ENCODE results near the gene ZC3H4. TPM values are rescaled to one million over a fixed set of nuclear protein-coding genes. Genes with fewer than 3 reads are reported as not detected.

ZC3H4 gene
- total RNA-seq, 6 experiments from 2014 or later = 43.9 to 66.1 (median 55.2) TPM

GRCh38 chr19:47070756-47071155 lies 42.8 kb downstream of the ZC3H4 start:
- Mint-ChIP-seq H3K4me3 (no peak overlapping the region), H3K4me1 (ENCODE audit: low read depth) (no peaks in the 10 kb centered on the region), H3K27me3 (ENCODE audit: insufficient read depth) (no peaks in the 10 kb centered on the region; the same call in none of the 2 replicates), H3K36me3 (ENCODE audit: low read depth) (peaks cover 31% of the 10 kb centered on the region; the same call in 1 of the 2 replicates), H3K27ac (no peak overlapping the region), H3K9me3 (no peaks in the 10 kb centered on the region)
- TF ChIP-seq CTCF (IDR thresholded peaks at IDR 0.05) = no peak
- DNase-seq = no peak

DNA sequence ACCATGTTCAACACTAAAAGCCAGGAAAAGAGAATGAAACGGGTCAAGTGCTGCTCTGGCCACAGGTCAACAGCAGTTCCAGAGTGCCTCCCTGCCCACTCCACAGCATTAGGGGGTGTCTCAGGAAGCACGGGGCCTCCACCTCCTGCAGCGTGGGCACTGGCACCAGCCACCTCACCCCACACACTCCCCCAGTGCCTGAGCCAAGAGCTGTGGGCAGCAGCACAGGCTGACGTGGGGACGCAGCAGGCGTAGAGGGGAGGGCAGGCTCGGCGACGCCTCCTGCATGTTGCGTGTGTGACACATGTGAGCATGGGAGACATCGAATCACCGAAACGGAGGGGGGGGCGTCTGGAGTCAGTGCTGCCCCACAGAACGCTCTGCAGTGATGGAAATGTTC lies 43.8 kb downstream of the ZC3H4 start:
- no peak for TF ChIP-seq CTCF (IDR thresholded peaks at IDR 0.05)
- Mint-ChIP-seq H3K27ac (no peak overlapping the region), H3K9me3 (no peaks in the 10 kb centered on the region), H3K4me1 (ENCODE audit: low read depth) (no peaks in the 10 kb centered on the region), H3K27me3 (ENCODE audit: insufficient read depth) (no peaks in the 10 kb centered on the region; the same call in none of the 2 replicates), H3K4me3 (no peak overlapping the region), H3K36me3 (ENCODE audit: low read depth) (peaks cover 25% of the 10 kb centered on the region; the same call in 1 of the 2 replicates)
- no peak for DNase-seq

DNA sequence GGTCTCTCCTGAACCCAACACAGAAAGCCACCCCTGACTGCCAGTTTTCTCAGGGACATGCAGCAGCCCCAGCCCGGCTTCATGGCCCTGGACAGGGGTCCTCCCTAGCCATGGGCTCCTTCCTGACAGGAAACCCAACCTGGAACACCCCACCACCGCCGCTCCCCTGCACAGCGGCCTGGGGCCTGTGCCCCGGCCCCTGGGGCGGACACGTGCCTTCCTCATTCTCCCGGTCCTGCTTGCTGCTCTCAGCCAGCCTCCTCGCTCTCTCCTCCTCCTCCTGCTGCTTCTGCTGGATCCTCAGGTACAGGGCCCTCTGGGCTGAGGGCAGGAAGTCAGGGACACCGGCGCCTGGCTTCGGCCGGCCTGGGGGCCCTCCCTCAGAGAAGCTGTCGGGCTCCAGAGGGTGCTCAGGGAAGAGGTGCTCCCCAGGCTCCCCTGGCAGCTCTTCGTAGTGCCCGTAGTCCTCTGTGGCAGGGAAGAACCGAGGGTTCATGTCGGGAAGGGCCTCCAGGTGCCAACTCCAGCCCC lies 44.6 kb downstream of the ZC3H4 start:
- H3K4me1 Mint-ChIP-seq (ENCODE audit: low read depth) = no peaks in the 10 kb centered on the region
- H3K27ac Mint-ChIP-seq = no peak overlapping the region
- no peak for DNase-seq
- TF ChIP-seq CTCF (IDR thresholded peaks at IDR 0.05) = no peak
- no peaks in the 10 kb centered on the region for H3K9me3 Mint-ChIP-seq
- H3K4me3 Mint-ChIP-seq = no peak overlapping the region
- peaks cover 25% of the 10 kb centered on the region; the same call in 1 of the 2 replicates for H3K36me3 Mint-ChIP-seq (ENCODE audit: low read depth)
- no peaks in the 10 kb centered on the region; the same call in none of the 2 replicates for H3K27me3 Mint-ChIP-seq (ENCODE audit: insufficient read depth)

- Mint-ChIP-seq H3K27me3 (ENCODE audit: insufficient read depth) (no peaks in the 10 kb centered on the region; the same call in none of the 2 replicates), H3K27ac (no peak overlapping the region), H3K9me3 (no peaks in the 10 kb centered on the region), H3K36me3 (ENCODE audit: low read depth) (peaks cover 20% of the 10 kb centered on the region; the same call in 1 of the 2 replicates), H3K4me1 (ENCODE audit: low read depth) (no peaks in the 10 kb centered on the region), H3K4me3 (no peak overlapping the region)
- TF ChIP-seq CTCF (IDR thresholded peaks at IDR 0.05) = no peak
- DNase-seq = no peak
Measured at GRCh38 chr19:47068246-47068645, 45.3 kb downstream of the ZC3H4 start.

DNA sequence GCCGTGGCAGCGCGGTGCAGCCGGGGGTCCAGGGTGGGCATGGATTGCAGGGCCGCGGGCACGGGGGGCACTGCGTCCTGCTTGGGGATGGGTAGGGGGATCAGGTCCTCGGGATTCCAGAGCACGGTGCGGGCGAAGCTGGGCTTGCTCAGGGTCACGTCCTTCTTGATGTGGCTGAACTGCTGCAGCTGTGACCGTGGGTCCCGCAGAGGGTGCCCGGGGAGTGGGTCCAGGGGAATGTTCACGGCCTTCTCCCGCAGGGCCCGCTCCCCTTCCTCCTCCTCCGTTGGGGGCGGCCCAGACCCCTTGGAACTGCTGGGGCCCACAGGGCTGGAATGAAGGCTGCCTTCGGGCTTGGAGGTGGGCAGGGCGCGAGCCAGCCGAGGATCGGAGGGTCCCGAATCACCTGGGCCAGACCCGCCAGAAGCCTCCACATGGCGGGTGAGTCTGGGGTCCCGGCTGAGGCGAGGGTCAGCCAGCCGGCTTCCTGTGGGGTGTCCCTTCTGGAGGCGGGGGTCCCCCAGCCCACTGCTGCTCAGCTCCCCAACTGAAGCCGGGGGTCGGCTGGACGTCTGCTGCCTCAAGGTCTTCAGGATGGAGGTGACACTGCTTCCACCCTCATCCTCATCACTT lies 46.2 kb downstream of the ZC3H4 start:
- no peak overlapping the region for H3K27ac Mint-ChIP-seq
- H3K4me1 Mint-ChIP-seq (ENCODE audit: low read depth) = no peaks in the 10 kb centered on the region; the same call in 1 of the 2 replicates
- peaks cover 20% of the 10 kb centered on the region; the same call in 1 of the 2 replicates for H3K36me3 Mint-ChIP-seq (ENCODE audit: low read depth)
- no peak overlapping the region for H3K4me3 Mint-ChIP-seq
- no peak for TF ChIP-seq CTCF (IDR thresholded peaks at IDR 0.05)
- DNase-seq = no peak
- H3K9me3 Mint-ChIP-seq = no peaks in the 10 kb centered on the region
- H3K27me3 Mint-ChIP-seq (ENCODE audit: insufficient read depth) = no peaks in the 10 kb centered on the region; the same call in none of the 2 replicates

Measured in HFFc6 (cell line).